ENCODE data around the gene LRRC41.
"Not testable (repeated sequence)": the region's sequence is repeated elsewhere in the genome, so short reads cannot be mapped to it uniquely, and the experiment has no call there.

The LRRC41 gene

DNA sequence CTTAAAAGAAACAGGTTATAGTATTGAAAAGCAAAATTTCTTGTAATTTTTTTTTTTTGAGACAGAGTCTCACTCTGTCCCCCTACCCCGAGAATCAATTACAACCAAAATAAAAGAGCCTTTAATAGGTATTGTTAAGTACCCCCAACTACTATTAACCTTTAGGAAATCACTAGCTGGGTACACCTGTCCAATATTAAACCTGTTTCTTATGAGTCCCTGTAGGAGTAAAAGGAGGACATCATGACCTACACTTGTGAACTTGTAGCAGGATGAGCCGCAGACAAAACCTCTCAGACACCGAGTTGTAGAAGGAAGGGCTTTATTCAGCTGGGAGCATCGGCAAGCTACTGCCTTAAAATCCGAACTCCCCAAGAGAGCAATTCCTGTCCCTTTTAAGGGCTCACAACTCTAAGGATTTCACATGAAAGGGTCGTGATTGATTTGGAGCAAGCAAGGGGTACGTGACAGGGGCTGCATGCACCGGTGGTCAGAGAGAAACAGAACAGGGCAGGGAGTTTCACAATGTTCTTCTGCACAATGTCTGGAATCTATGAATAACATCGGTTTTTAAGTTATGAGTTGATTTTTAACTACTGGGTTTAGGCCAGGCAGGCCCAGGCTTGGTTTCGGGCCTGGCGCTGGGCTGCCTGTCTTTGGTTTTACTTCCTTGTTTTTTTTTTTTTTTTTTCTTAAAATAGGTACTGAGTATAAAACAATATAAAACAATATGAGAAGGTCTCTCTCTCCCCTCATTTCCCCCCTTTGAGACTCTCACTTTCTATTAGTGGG lies 22.1 kb upstream of the LRRC41 start:
- DNase-seq: not testable (repeated sequence)

DNA sequence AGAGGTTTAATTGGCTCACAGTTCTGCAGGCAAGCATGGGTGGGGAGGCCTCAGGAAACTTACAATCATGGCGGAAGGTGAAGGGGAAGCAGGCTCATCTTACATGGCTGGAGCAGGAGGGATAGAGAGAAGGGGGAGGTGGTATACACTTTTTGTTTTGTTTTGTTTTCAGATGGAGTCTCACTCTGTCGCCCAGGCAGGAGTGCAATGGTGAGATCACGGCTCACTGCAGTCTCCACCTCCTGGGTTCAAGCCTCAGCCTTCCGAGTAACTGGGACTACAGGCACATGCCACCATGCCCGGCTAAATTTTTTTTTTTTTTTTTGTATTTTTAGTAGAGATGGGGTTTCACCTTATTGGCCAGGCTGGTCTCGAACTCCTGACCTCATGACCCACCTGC lies 18.8 kb upstream of the LRRC41 start:
- not testable (repeated sequence) for DNase-seq

DNA sequence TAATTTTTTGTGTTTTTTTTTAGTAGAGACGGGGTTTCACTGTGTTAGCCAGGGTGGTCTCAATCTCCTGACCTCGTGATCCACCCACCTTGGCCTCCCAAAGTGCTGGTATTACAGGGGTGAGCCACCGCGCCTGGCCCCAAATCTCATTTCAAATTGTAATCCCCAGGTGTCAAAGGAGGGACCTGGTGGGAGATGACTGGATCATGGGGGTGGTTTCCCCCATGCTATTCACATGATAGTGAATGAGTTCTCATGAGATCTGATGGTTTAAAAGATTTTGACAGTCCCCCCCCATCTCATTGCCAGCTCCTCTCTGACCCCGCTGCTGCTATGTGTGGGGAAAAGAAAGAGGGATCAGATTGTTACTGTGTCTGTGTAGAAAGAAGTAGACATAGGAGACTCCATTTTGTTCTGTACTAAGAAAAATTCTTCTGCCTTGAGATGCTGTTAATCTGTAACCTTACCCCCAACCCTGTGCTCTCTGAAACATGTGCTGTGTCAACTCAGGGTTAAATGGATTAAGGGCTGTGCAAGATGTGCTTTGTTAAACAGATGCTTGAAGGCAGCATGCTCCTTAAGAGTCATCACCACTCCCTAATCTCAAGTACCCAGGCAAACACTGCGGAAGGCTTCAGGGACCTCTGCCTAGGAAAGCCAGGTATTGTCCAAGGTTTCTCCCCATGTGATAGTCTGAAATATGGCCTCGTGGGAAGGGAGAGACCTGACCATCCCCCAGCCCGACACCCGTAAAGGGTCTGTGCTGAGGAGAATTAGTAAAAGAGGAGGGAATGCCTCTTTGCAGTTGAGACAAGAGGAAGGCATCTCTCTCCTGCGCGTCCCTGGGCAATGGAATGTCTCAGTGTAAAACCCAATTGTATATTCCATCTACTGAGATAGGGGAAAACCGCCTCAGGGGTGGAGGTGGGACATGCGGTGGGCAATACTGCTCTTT lies 16.8 kb upstream of the LRRC41 start:
- not testable (repeated sequence) for DNase-seq

DNA sequence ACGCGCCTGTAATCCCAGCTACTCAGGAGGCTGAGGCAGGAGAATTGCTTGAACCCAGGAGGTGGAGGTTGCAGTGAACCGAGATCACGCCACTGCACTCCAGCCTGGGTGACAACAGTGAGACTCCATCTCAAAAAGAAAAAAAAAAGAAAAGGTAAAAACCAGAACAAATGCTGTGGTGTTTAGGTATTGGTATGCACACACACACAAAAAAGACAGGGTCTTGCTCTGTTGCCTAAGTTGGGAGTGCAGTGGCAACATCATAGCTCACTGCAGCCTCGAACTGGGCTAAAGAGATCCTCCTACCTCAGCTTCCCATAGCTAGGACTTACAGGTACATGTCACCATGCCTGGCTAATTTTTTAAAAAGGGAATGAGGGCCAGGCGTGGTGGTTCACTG lies 15.9 kb upstream of the LRRC41 start:
- DNase-seq: not testable (repeated sequence)

DNA sequence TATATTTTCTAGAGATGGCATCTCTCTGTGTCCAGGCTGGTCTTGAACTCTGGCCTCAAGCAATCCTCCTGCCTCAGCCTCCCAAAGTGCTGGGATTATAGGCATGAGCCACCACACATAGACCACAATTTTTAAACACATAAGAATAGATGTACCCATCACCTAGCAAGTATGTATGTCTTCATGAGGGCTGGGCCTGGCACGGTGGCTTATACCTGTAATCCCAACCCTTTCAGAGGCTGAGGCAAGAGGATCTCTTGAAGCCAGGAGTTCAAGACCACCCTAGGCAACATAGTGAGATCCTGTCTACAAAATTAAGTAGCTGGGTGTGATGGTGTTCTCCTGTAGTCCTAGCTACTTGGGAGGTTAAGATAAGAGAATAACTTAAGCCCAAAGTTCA lies 13.9 kb upstream of the LRRC41 start:
- no peak for DNase-seq

DNA sequence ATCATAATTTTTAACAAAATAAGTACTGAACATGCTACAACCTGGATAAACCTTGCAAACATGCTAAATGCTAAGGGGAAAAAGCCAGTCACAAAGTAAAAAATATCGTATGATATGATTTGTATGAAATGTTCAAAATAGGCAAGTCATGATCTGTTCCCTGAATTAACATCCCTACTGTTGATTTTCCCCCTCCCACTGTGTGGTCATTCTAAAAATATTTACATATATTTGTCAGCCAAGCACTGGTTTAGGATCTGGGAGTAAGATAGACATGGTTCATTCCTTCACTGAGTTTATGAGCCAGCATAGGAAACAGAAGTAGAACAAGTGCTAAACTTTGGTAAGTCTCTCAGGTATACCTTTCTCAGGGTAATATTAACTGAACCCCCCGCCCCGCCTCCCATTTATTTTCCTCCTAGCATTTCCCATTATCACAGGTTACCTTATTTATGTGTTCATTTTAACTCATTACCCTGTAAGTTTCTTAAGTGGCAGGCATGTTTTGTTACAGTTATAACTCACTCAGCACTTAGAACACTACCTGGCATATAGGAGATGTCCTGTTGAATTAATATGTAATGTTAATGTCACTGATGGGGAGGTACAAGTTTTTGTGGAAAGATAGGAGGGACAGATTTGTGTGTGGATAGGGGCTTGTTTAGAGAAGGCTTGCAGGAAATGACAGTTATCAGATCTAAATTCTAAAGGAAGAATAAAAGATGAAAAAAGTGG lies 12.4 kb upstream of the LRRC41 start:
- no peak for DNase-seq

DNA sequence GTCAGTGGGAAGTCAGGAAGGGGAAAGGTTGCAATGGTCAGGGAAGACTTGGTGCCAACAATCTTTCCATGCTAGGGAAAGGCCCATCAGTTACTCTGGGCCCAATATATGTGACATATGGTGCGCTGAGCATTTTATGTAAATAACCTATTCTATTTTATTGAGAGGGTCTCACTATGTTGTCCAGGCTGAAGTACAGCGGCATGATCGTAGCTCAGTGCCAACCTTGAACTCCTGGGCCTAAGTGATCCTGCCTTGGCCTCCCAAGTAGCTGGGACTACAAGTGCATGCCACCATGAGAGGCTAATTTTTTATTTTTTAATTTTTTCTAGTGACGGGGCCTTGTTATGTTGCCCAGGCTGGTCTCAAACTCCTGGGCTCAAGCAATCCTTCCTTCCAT lies 6.9 kb upstream of the LRRC41 start:
- DNase-seq: no peak

DNA sequence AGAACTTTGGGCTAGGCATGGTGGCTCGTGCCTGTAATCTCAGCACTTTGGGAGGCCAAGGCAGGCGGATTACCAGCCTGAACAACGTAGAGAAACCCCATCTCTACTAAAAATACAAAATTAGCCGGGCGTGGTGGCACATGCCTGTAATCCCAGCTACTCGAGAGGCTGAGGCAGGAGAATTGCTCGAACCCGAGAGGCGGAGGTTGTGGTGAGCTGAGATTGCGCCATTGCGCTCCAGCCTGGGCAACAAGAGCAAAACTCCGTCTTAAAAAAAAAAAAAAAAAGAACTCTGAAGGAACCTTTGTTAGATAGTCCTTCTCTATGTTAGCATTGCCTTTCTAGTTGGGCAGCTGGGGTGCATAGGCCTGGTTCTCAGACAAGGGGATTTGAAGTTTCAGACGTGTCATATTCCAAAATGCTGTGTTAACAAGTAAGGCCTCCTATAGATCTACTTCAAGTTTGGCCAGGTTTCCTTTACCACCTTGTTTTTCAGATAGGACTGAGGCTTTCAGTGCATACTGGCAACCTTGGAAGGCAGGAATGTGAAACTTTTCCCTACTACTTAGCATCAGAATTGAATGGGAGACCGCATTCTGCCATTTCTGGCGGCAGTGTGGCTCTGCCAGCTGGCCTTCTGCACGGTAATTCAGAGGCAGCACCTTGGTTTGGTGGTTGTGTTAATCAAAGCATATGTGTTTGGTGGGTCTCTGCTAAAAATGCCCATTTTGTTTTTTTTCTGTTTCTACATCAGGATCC lies 6.2 kb upstream of the LRRC41 start:
- no peak for DNase-seq

DNA sequence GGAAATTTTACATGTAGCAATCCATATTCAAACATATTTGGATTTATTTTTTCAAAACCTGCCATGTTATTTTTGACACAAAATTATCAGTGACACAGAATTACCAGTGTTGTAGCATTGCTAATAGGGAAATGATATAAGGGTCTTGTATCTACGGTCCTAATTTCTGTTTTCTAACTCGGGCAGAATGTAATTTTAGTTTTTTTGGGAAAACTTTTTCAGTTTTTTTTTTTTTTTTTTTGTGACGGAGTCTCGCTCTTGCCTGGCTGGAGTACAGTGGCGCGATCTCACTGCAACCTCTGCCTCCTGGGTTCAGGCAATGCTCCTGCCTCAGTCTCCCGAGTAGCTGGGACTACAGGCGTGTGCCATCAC lies 2.7 kb upstream of the LRRC41 start:
- no peak for DNase-seq

DNA sequence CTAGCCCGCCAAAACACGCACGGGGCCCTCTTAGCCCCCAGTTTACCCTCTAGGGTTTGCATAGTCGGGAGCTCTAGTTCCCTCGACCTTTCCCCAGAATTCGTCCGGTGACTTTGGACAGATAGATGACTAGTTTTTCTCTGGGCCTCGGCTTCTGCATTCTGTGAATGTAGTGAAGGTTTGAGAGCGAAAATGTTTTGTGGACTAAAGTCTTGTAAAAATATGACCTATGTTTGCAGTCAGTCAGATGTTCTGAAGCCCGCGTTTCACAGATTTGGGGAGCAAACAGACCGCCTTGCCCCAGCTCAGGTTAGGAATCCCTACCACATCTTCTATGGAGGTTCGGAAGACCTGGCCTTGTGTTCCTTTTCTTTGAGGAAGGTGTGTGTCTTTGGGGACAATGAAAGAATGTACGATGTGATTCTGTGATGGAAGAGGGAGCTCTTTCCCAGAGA lies 483 bp upstream of the LRRC41 start:
- DNase-seq: no peak

DNA sequence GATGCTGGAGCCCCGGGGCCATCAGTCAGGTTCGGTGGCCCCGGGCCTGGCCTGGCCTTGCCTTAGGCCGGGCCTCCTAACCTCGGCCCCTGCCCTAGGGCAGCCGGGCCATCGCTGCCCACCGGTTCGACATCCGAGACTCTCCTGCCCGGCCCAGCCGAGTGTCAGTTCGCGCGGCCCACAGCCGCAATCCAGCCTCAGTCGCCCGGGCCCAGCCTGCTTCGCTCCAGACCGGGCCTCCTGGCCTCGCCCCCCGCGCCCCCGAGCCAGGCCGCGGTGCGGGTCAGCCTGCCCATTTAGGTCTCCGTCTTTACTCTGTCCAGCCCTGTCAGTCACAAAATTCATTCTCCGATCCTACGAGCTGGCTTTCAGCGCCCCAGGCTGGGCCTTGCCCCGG lies 777 bp downstream of the LRRC41 start:
- DNase-seq: no peak

DNA sequence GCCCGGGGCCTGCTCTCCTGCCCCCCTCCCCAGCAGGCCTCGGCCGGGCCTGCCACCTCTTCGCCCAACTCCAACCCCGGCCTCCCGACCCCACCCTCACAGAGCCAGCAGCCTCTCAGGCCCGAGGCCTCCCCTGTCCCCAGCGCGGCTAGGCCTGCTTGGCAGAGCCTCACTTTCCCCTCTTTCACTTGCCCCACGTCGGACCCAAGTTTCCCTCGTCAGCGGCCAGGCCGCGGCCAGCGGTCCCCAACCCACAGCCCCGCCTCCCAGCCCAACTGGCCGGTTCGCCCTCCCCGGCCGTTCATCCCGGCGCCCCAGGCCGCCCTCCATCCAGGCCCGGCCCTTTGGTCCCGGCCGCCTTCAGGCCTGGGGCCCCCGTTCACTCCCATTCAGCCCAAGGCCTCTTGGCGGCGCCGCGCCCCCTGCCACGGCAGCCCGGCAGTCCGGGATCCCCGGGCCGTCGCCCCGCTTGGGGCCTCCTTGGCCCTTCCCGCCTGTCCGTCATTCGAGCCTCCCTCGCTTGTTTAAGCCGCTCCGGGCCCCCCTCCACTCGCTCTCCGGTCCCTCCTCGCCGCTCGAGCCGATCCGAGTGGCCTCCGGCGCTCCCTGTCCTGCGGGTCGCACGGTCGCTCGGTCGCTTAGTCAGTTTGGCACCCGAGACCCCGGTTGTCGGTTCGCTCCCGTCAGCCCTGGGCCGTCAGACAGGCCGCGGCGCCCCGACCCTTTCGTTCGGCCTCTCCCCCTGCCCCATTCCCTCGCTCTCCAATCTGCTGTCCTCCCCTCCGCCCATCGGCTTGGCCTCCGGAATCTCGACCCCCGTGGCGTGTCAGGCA lies 1.4 kb downstream of the LRRC41 start:
- peak; percentile 37 for DNase-seq

DNA sequence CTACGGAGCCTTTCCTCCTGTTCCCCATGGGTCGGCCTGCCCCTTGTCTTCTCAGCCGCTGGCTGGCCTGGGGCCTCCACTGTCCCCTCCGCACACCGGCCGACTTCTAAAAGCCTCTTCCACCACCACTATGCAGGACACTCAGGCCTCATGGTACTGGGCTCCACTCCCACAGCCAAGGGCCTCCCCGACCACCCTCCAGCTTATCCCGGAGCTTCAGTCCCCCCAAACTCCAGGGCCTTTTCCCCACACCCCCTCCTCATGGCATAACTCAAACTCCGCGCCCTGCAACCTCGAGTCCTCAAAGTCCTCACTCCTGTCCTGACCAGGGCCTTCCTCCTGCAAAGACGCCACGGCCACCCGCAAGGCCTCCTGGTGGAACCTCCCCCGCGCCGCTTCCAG lies 2.0 kb downstream of the LRRC41 start:
- DNase-seq: no peak

DNA sequence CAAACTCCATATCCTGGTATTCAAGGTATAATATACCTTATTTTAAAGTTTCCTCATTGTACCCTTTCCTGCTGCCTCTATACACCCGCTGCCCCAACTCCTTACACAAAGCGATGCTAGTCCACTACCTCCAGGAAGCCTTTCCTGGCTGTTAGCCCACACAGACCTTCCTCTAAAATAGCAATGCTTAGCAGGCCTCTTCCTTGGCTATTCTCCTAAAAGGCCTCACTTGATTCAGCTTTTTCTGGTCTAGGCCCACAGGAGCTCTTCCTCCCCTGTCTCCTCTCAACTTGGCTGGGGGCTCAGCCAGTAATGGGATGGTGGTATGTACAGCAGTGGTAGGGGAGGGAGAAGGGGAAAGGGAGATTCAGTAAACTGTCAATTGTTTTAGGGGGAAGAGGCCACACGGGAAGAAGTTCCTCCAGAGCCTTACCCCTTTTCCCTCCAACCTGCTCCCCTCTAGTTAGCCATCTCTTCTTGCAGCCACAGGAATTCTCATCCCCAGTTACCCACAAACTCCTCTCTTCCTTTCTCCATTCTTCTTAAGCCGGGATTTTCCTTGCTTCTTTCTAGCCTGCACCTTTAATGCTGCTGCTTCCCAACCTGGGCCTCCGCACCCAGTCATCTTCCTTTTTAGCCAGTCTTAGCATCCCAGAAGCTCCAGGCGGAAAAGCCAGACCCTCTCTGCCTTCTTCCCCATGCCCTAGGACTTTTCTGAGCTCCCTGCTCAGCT lies 2.6 kb downstream of the LRRC41 start:
- no peak for DNase-seq

DNA sequence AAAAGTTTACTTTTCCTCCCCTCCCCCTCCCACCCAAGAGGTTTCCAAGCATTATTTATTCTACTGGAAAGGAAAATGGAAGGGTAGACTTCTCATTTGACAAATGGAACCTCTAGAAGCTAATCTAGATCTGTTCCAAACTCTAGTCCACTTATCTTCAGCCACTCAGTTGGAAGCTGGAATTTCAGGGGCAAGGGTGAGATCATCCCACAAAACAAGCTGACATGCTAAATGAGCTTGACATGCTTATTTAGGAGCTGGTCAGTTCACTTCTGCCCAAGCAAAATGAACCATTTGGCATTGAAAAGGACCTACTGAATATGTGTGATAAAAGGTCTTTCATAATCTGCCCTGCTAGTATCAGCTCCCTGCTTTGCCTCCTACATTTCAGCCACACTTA lies 5.0 kb downstream of the LRRC41 start:
- DNase-seq: no peak

DNA sequence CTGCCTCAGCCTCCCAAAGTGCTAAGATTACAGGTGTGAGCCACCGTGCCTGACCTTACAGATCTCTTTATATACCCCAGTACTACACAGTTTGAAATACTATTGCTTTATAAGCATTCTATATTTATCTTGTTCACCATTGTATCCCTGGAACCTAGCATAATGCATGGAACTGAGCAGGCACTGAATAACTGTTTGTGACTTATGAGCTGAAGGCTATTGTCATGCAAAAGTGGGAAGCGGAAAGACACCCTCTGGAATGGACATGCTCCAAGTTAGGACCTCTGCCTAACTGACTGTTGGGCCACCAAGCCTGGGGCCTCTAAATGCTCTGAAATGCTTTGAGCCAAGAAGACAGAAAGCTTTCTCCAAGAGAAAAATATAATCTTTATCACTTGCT lies 8.1 kb downstream of the LRRC41 start:
- no peak for DNase-seq

DNA sequence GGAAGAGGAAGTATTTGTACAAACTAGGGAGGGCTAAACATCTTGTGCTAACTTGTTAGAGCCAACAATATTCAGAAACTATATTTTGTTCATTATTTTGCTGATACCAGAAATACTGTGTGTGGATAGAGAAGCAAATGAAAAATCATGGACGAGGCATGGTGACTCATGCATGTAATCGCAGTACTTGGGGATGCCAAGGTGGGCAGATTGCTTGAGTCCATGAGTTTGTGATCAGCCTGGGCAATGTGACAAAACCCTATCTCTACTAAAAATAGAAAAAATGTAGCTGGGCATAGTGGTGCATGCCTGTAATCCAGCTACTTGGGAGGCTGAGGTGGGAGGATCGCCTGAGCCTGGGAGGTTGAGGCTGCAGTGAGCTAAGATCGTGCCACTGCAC lies 13.4 kb downstream of the LRRC41 start:
- no peak for DNase-seq

DNA sequence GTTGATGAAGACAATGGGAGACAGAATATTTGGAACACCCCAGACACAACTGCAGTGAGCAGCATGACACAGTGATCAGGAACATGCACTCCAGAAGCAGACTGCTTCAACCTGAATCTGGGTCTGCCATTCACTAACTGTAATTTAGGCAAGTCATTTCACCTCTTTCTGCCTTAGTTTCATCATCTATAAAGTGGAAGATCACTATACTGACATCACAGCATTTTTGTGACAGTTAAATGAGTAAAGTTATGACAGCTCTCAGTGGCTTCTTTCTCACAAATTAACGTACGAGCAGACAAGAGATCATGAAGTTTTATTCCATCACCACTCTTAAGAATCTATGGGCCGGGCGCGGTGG lies 14.3 kb downstream of the LRRC41 start:
- no peak for DNase-seq

DNA sequence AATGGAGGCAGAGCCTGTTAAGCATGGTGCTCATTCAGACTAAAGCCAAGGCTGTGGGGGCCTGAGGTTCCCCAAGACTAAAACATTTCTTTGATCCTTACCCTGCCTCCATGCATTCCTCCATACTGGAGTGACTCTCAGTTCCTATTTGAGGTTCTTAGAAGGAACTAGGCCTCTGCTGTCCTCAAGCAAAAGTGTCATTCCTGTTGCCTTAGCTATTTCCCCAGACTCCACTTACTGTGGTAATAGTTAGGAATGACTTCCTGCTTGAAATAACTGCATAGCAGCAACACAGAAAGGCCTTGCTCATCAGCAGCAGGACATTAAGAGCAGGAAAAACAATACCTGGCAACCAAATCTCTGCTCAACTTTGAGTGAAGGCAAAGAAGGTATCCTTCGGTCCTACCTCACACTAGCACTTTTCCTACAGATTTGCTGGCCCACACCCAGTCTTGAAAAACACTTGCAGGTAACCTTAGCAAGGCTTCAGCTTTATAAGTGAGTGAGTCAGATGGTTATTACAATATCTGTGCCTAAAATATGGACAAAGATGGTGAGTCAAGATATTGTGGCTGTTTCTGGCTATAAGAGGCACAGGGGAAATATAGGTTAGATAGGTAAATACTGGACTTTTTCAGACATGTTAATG lies 14.8 kb downstream of the LRRC41 start:
- DNase-seq: no peak

DNA sequence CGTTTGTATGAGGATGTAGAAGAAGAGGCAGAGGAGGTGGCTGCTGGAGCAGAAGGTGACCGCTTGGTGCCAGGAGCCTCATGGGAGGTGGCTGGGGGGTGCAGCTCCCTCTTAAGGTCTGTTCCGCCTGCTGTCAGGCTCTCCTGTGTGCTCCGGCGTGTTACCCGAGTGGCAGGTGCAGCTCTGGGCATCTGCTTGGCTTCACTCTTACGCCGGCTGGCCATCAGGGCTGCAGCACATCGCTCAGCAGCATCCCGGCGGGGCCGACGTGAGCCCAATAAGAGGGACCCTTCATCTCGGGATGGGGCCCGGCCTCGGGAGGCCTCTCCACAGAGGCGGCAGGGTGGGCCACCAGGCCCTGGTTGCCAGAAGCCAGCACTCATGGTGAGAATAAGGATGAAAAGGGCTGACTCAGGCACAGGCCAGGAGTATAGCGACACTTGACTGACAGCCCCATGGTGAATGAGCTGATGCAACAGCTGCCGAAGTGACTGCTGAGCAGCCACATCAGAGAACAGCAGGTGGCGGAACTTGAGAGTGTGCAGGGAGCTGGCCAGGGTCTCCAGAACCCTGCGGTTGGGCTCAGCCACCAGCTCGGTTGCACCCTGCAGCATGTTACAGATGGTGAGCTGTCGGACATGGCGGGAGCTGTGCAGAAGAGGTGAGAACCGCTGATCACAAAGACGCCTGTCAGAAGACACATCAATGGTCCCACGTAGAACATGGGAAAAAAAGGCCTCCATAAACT lies 17.5 kb downstream of the LRRC41 start:
- peak; percentile 81 for DNase-seq
